ENCODE data around the gene HYAL4.
"Not testable (repeated sequence)": the region's sequence is repeated elsewhere in the genome, so short reads cannot be mapped to it uniquely, and the experiment has no call there.

HYAL4 gene

GRCh38 chr7:123844142-123844541 lies 827 bp upstream of the HYAL4 start:
- DNase-seq; in situ Hi-C loops (cut with HindIII; ENCODE audit: low pct_ligation_motif_present, low pct_unique_long_range_greater_than_20kb, low sequenced_read_pairs): not testable (repeated sequence)

- in situ Hi-C loops (cut with HindIII; ENCODE audit: low pct_ligation_motif_present, low pct_unique_long_range_greater_than_20kb, low sequenced_read_pairs): no loop called here
- DNase-seq: no peak
Observed at GRCh38 chr7:123845823-123846216, 851 bp downstream of the HYAL4 start.

GRCh38 chr7:123846217-123846891 lies 1.4 kb downstream of the HYAL4 start:
- no peak for DNase-seq
- in situ Hi-C loops (cut with HindIII; ENCODE audit: low pct_ligation_motif_present, low pct_unique_long_range_greater_than_20kb, low sequenced_read_pairs): no loop called here

GRCh38 chr7:123847868-123848267 lies 2.9 kb downstream of the HYAL4 start:
- in situ Hi-C loops (cut with HindIII; ENCODE audit: low pct_ligation_motif_present, low pct_unique_long_range_greater_than_20kb, low sequenced_read_pairs): no loop called here
- DNase-seq: no peak

GRCh38 chr7:123849855-123850254 lies 4.9 kb downstream of the HYAL4 start:
- no peak for DNase-seq
- in situ Hi-C loops (cut with HindIII; ENCODE audit: low pct_ligation_motif_present, low pct_unique_long_range_greater_than_20kb, low sequenced_read_pairs): no loop called here

- in situ Hi-C loops (cut with HindIII; ENCODE audit: low pct_ligation_motif_present, low pct_unique_long_range_greater_than_20kb, low sequenced_read_pairs): not testable (repeated sequence)
Observed at GRCh38 chr7:123851404-123851803, 6.4 kb downstream of the HYAL4 start.

GRCh38 chr7:123854291-123854690 lies 9.3 kb downstream of the HYAL4 start:
- in situ Hi-C loops (cut with HindIII; ENCODE audit: low pct_ligation_motif_present, low pct_unique_long_range_greater_than_20kb, low sequenced_read_pairs); DNase-seq: not testable (repeated sequence)

More at GRCh38 chr7:123851404-123851803, 6.4 kb downstream of the HYAL4 start:
- not testable (repeated sequence) for DNase-seq

GRCh38 chr7:123856428-123856827 lies 11.5 kb downstream of the HYAL4 start:
- DNase-seq; in situ Hi-C loops (cut with HindIII; ENCODE audit: low pct_ligation_motif_present, low pct_unique_long_range_greater_than_20kb, low sequenced_read_pairs): not testable (repeated sequence)

GRCh38 chr7:123860848-123861247 lies 15.9 kb downstream of the HYAL4 start:
- in situ Hi-C loops (cut with HindIII; ENCODE audit: low pct_ligation_motif_present, low pct_unique_long_range_greater_than_20kb, low sequenced_read_pairs): no loop called here
- no peak for DNase-seq

- DNase-seq: no peak
- in situ Hi-C loops (cut with HindIII; ENCODE audit: low pct_ligation_motif_present, low pct_unique_long_range_greater_than_20kb, low sequenced_read_pairs): no loop called here
Observed at GRCh38 chr7:123862775-123863174, 17.8 kb downstream of the HYAL4 start.

GRCh38 chr7:123863461-123863860 lies 18.5 kb downstream of the HYAL4 start:
- no peak for DNase-seq
- in situ Hi-C loops (cut with HindIII; ENCODE audit: low pct_ligation_motif_present, low pct_unique_long_range_greater_than_20kb, low sequenced_read_pairs): no loop called here

GRCh38 chr7:123864012-123864411 lies 19.0 kb downstream of the HYAL4 start:
- in situ Hi-C loops (cut with HindIII; ENCODE audit: low pct_ligation_motif_present, low pct_unique_long_range_greater_than_20kb, low sequenced_read_pairs): no loop called here
- no peak for DNase-seq

GRCh38 chr7:123864436-123864835 lies 19.5 kb downstream of the HYAL4 start:
- DNase-seq: no peak

GRCh38 chr7:123864966-123865365 lies 20.0 kb downstream of the HYAL4 start:
- in situ Hi-C loops (cut with HindIII; ENCODE audit: low pct_ligation_motif_present, low pct_unique_long_range_greater_than_20kb, low sequenced_read_pairs): no loop called here
- DNase-seq: no peak

More at GRCh38 chr7:123864436-123864835, 19.5 kb downstream of the HYAL4 start:
- in situ Hi-C loops (cut with HindIII; ENCODE audit: low pct_ligation_motif_present, low pct_unique_long_range_greater_than_20kb, low sequenced_read_pairs): no loop called here

- peak; percentile 72 for DNase-seq
- in situ Hi-C loops (cut with HindIII; ENCODE audit: low pct_ligation_motif_present, low pct_unique_long_range_greater_than_20kb, low sequenced_read_pairs): no loop called here
Observed at GRCh38 chr7:123865517-123866117, 20.6 kb downstream of the HYAL4 start.

- DNase-seq: no peak
- in situ Hi-C loops (cut with HindIII; ENCODE audit: low pct_ligation_motif_present, low pct_unique_long_range_greater_than_20kb, low sequenced_read_pairs): no loop called here
Observed at GRCh38 chr7:123867225-123867624, 22.3 kb downstream of the HYAL4 start.

- peak; percentile 57 for DNase-seq
- in situ Hi-C loops (cut with HindIII; ENCODE audit: low pct_ligation_motif_present, low pct_unique_long_range_greater_than_20kb, low sequenced_read_pairs): no loop called here
Observed at GRCh38 chr7:123871998-123872867, 27.3 kb downstream of the HYAL4 start.

GRCh38 chr7:123872908-123873307 lies 27.9 kb downstream of the HYAL4 start:
- DNase-seq: no peak
- in situ Hi-C loops (cut with HindIII; ENCODE audit: low pct_ligation_motif_present, low pct_unique_long_range_greater_than_20kb, low sequenced_read_pairs): no loop called here

GRCh38 chr7:123876557-123877256 lies 31.7 kb downstream of the HYAL4 start:
- no peak for DNase-seq
- in situ Hi-C loops (cut with HindIII; ENCODE audit: low pct_ligation_motif_present, low pct_unique_long_range_greater_than_20kb, low sequenced_read_pairs): no loop called here

Data from ACHN (cell line).